Measurements from ENCODE around the gene AFF1. TPM values are rescaled to one million over a fixed set of nuclear protein-coding genes. Genes with fewer than 3 reads are reported as not detected.

The AFF1 gene
- total RNA-seq, 3 donors from 2014 or later = 84.0 to 150 (median 120) TPM

GRCh38 chr4:86935566-86935852, 698 bp downstream of the AFF1 start:
- TF ChIP-seq CTCF (IDR thresholded peaks at IDR 0.05) = no peak
- intact Hi-C loops (cut with DNase I, micrococcal nuclease) = loop anchor here (5.0 to 10.0 kb wide), 2 partner anchors 69 to 77 kb away; no protein-coding TSS in a partner anchor
- no peak for DNase-seq
- Histone ChIP-seq H3K9me3 (no peaks in the 10 kb centered on the region), H3K36me3 (ENCODE audit: low read depth) (no peaks in the 10 kb centered on the region), H3K4me1 (ENCODE audit: low read depth) (peaks cover 39% of the 10 kb centered on the region), H3K4me3 (peak overlapping the region; percentile 83)
- ATAC-seq = no peak

GRCh38 chr4:86935853-86936733, 1.3 kb downstream of the AFF1 start:
- peak; percentile 82 to 87 (median 83) for DNase-seq
- H3K36me3 ChIP-seq (ENCODE audit: low read depth) = no peaks in the 10 kb centered on the region
- peak; percentile 68 for ATAC-seq
- intact Hi-C loops (cut with DNase I, micrococcal nuclease) = loop anchor here (5.0 to 10.0 kb wide), 2 partner anchors 69 to 76 kb away; no protein-coding TSS in a partner anchor
- peaks cover 39% of the 10 kb centered on the region for H3K4me1 ChIP-seq (ENCODE audit: low read depth)
- peak overlapping the region; percentile 83 for H3K4me3 ChIP-seq
- H3K9me3 ChIP-seq = no peaks in the 10 kb centered on the region
- no peak for TF ChIP-seq CTCF (IDR thresholded peaks at IDR 0.05)

GRCh38 chr4:86938771-86939520, 4.1 kb downstream of the AFF1 start:
- TF ChIP-seq CTCF (IDR thresholded peaks at IDR 0.05) = no peak
- no peaks in the 10 kb centered on the region for H3K36me3 ChIP-seq (ENCODE audit: low read depth)
- ATAC-seq (no peak), DNase-seq (no peak)
- intact Hi-C loops (cut with DNase I, micrococcal nuclease) = loop anchor here (5.0 to 10.0 kb wide), 2 partner anchors 66 to 73 kb away; no protein-coding TSS in a partner anchor
- H3K4me3 ChIP-seq = no peak overlapping the region
- no peaks in the 10 kb centered on the region for H3K9me3 ChIP-seq
- peaks cover 53% of the 10 kb centered on the region for H3K4me1 ChIP-seq (ENCODE audit: low read depth)

GRCh38 chr4:86939729-86940575, 5.1 kb downstream of the AFF1 start:
- no peak for ATAC-seq
- TF ChIP-seq CTCF (IDR thresholded peaks at IDR 0.05) = no peak
- intact Hi-C loops (cut with DNase I, micrococcal nuclease) = loop anchor here (5.0 to 10.0 kb wide), 2 partner anchors 65 to 72 kb away; no protein-coding TSS in a partner anchor
- Histone ChIP-seq H3K36me3 (ENCODE audit: low read depth) (no peaks in the 10 kb centered on the region), H3K4me1 (ENCODE audit: low read depth) (peaks cover 52% of the 10 kb centered on the region), H3K9me3 (no peaks in the 10 kb centered on the region), H3K4me3 (no peak overlapping the region)
- DNase-seq = no peak

GRCh38 chr4:86940920-86941460, 6.2 kb downstream of the AFF1 start:
- intact Hi-C loops (cut with DNase I, micrococcal nuclease) = no loop called here

More at GRCh38 chr4:86940920-86941460, 6.2 kb downstream of the AFF1 start:
- DNase-seq = no peak
- Histone ChIP-seq H3K9me3 (no peaks in the 10 kb centered on the region), H3K4me1 (ENCODE audit: low read depth) (peaks cover 52% of the 10 kb centered on the region), H3K36me3 (ENCODE audit: low read depth) (no peaks in the 10 kb centered on the region), H3K4me3 (no peak overlapping the region)
- no peak for TF ChIP-seq CTCF (IDR thresholded peaks at IDR 0.05)
- ATAC-seq = no peak
